Ovary (tissue), 9 donors: ENCODE results near the gene RABGAP1L. TPM values are rescaled to one million over a fixed set of nuclear protein-coding genes. Genes with fewer than 3 reads are reported as not detected.

ENCODE experiments used
- DNase-seq, 5 donors: peaks; one replicate each; pipeline ENCODE4 v3.0.0-alpha.2; 2019 to 2020
- H3K27ac ChIP-seq, 2 donors: fragments of 200-600 bp; one replicate each; pipeline versions ENCODE4 v1.5.1 to v1.8.0; 2019 to 2022
- H3K27me3 ChIP-seq: fragments of 200-600 bp; one replicate; pipeline ENCODE4 v1.8.0; 2022
- H3K36me3 ChIP-seq: fragments of 200-600 bp; sonication (generic); one replicate; pipeline ENCODE4 v1.5.1; 2019
- H3K4me1 ChIP-seq: one replicate; pipeline ENCODE4 v1.8.1; 2013; ENCODE audit warnings: mild to moderate bottlenecking, moderate library complexity; ENCODE audit not compliant: insufficient read depth
- H3K4me3 ChIP-seq: fragments of 200-600 bp; sonication (generic); one replicate; pipeline ENCODE4 v1.5.1; 2017
- H3K9me3 ChIP-seq, 2 donors: fragments of 200-600 bp in 1 of 2; sonication (generic) in 1 of 2; one replicate each; pipeline versions ENCODE4 v1.5.1 to v1.8.1; 2013 to 2019; ENCODE audit warnings: mild to moderate bottlenecking in 1 of 2, moderate library complexity in 1 of 2
- EP300 ChIP-seq: sonication (generic); formaldehyde crosslinking; IDR thresholded peaks from one replicate; pipeline ENCODE4 v1.6.1; 2017; ENCODE audit warnings: antibody characterized with exemption
- POLR2A ChIP-seq: fragments of 450-650 bp; IDR thresholded peaks from one replicate; pipeline ENCODE4 v1.6.1; 2017; ENCODE audit warnings: antibody characterized with exemption, mild to moderate bottlenecking, moderate library complexity
- WGBS, 3 donors: extraction: QIAGEN DNeasy Blood & Tissue Kit in 1 of 3; methylation state at CpG; one replicate each; pipeline versions ENCODE4 v1.1.5 to v1.1.7; 2013 to 2017; 5-methylcytosine and 5-hydroxymethylcytosine counted together
- intact Hi-C, 4 donors: fragments of 100-400 bp; cut with DNase I; formaldehyde crosslinking; loops; one replicate each; pipeline versions ENCODE4 v1.11.0 to v1.15.1; 2022 to 2023
- polyA plus RNA-seq, 2 donors: library from polyadenylated mRNA; stranded (reverse); fragments of 200-250 nt in 1 of 2; fragments of 350-450 nt in 1 of 2; fragmentation: Illumina TruSeq in 1 of 2; extraction: RNeasy Lipid Tissue Mini Kit (QIAGEN cat#74804) in 1 of 2; gene quantifications; one replicate each; pipeline ENCODE4 v1.2.3, GENCODE V29; 2013 to 2014
- total RNA-seq, 7 donors: library from RNA; depleted of rRNA in 2 of 7; stranded (reverse); fragments of >200 nt in 2 of 7; fragmentation: NEBNext Ultra II Directional in 3 of 7; extraction: Animal tissue kit (Norgen Biotek cat#: 25700) in 3 of 7; gene quantifications; one replicate each; pipeline versions ENCODE4 v1.1.0 to v1.2.4, GENCODE V29; 2016 to 2023
- TF ChIP-seq, protein P1 (sequence below), 3 donors: fragments of 450-650 bp in 2 of 3; fragments of 200-600 bp in 1 of 3; IDR thresholded peaks; one replicate each; pipeline versions ENCODE4 v1.5.1 to v1.8.0; 2016 to 2022; ENCODE audit warnings: antibody characterized with exemption in 3 of 3, mild to moderate bottlenecking in 1 of 3
- donor health status: DM: no; HTN: no; CAD: no; lungs with moderate emphysema.
- donor health status: DM: no; HTN: no; CAD: no.
- donor health status: Bipolar disorder and iron deficiency.
- donor health status: DM: yes; HTN: yes; CAD: no.
- donor health status: DM: no; HTN: no; CAD: no.
- donor health status: DM: yes; HTN: yes; CAD: no.

Gene RABGAP1L
- total and polyA plus RNA-seq, 9 donors: 17.1 to 56.5 (median 43.6) TPM

DNA sequence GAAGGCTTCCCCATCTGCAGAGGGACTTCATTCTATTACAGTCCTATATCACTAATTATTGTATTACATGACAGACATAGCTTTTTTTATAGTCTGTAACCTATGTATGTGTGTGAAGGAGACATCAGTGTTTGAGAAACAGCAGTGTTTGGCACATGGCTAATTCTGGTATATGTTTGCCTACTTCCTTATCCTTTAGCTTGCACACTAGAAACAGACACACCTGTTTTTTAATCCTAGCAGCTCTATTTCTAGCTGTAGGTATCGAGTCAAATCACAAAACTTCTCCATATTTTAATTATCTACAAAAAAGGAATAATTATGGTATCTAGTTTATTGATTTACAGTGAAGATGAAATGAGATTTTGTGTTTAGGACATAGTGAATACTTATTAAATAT is 711.0 kb downstream of the RABGAP1L start:
- Histone ChIP-seq H3K4me3 (no peak overlapping the region), H3K36me3 (no peaks in the 10 kb centered on the region), H3K4me1 (no peaks in the 10 kb centered on the region), H3K27me3 (no peaks in the 10 kb centered on the region), H3K27ac (no peak overlapping the region), H3K9me3 (no peaks in the 10 kb centered on the region)
- intact Hi-C loops: no loop called here
- WGBS, 3 donors: 93 to 100% (median 93%) methylated on average over 1 of the region's 1 CpG
- no peak for DNase-seq
- TF ChIP-seq POLR2A (no peak), EP300 (no peak)
- TF ChIP-seq, protein P1, sequence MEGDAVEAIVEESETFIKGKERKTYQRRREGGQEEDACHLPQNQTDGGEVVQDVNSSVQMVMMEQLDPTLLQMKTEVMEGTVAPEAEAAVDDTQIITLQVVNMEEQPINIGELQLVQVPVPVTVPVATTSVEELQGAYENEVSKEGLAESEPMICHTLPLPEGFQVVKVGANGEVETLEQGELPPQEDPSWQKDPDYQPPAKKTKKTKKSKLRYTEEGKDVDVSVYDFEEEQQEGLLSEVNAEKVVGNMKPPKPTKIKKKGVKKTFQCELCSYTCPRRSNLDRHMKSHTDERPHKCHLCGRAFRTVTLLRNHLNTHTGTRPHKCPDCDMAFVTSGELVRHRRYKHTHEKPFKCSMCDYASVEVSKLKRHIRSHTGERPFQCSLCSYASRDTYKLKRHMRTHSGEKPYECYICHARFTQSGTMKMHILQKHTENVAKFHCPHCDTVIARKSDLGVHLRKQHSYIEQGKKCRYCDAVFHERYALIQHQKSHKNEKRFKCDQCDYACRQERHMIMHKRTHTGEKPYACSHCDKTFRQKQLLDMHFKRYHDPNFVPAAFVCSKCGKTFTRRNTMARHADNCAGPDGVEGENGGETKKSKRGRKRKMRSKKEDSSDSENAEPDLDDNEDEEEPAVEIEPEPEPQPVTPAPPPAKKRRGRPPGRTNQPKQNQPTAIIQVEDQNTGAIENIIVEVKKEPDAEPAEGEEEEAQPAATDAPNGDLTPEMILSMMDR (IDR thresholded peaks at IDR 0.05): no peak

DNA sequence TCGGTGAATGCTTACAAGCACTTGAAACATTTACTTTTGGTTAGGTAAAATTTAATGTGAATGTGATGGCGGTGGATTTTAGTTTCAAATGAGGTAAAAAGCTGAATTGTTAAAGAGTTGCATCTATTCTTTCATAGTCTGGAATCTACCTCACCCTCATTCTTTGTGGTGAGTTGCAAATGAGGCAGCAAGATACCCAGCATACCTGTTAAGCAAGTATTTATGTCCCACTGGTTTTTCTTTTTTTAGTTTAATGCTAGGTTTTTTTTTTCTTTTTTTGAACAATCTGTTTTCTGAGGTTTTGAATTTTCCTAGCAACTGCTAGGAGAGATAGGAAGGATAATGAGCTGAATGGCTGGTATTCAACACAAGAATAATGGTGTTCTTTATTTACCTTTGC is 712.6 kb downstream of the RABGAP1L start:
- WGBS, 3 donors: 67 to 80% (median 77%) methylated on average over 2 of the region's 2 CpGs
- TF ChIP-seq POLR2A (no peak), EP300 (no peak)
- TF ChIP-seq, protein P1 (IDR thresholded peaks at IDR 0.05): no peak
- no peaks in the 10 kb centered on the region for H3K27me3 ChIP-seq

DNA sequence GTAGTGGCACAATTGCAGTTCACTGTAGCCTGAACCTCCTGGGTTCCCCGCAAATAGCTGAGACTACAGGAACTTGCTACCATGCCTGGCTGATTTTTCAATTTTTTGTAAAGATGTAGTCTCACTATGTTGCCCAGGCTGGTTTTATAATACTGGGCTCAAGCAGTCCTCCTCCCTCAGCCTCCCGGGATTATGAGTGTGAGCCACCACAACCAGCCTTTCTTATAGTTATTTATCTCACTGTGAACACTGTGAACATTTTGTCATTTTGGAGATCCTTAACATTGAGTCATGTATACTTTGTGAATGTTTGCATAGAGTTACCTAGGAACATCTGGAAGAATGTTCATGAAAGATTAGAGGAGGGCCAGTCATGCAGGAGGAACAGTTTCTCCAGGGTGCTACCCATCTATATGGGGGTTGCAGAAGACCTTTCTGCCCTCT is 713.3 kb downstream of the RABGAP1L start:
- Histone ChIP-seq H3K4me3 (no peak overlapping the region), H3K36me3 (no peaks in the 10 kb centered on the region), H3K27ac (no peak overlapping the region), H3K27me3 (no peaks in the 10 kb centered on the region), H3K9me3 (no peaks in the 10 kb centered on the region), H3K4me1 (peaks cover 3% of the 10 kb centered on the region)
- 97 to 99% (median 97%) methylated on average over 2 of the region's 2 CpGs for WGBS, 3 donors
- TF ChIP-seq EP300: no peak
- TF ChIP-seq POLR2A: no peak
- TF ChIP-seq, protein P1 (IDR thresholded peaks at IDR 0.05): no peak
- intact Hi-C loops: no loop called here
- DNase-seq: no peak

More for the DNA sequence above, 712.6 kb downstream of the RABGAP1L start:
- Histone ChIP-seq H3K4me1 (no peaks in the 10 kb centered on the region), H3K9me3 (no peaks in the 10 kb centered on the region), H3K36me3 (no peaks in the 10 kb centered on the region), H3K4me3 (no peak overlapping the region), H3K27ac (no peak overlapping the region)
- intact Hi-C loops: no loop called here
- DNase-seq: no peak

DNA sequence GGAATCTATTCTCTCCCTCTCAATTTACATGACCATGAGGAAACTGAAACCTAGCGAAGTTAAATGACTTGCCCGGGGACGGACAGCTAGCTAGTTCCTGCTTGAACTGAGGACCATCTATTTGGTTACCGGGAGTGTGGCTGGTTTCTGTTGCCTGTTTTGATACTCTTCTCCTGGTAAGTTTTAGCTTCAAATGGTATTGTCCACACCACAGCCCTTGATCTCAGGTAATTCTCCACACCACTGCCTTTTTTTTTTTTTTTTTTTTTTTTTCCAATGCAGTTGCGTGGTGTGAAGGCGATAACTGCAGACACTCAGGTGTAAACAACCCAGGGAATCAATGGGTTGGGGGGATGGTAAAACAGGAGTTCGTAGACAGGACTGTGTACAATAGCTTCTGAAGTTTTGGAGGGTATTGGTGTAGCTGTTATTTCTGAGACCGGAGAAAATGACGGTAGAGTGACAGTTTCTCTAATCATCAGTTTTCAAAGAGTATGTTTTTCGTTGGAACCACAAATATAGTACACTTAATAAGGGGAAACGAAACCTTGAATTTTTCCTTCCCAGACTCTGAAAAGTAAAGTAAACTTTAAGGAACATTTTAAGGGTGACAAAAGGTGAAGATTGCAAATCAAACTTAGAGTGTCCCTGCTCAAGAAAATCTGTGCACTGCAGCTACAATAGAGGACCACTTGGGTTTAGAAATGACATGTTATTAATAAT is 715.2 kb downstream of the RABGAP1L start:
- Histone ChIP-seq H3K27ac (no peak overlapping the region), H3K27me3 (no peaks in the 10 kb centered on the region), H3K4me1 (peaks cover 3% of the 10 kb centered on the region), H3K4me3 (no peak overlapping the region), H3K36me3 (no peaks in the 10 kb centered on the region), H3K9me3 (no peaks in the 10 kb centered on the region)
- 59 to 65% (median 62%) methylated on average over 11 of the region's 11 CpGs for WGBS, 3 donors
- intact Hi-C loops: no loop called here
- no peak for TF ChIP-seq POLR2A
- TF ChIP-seq, protein P1 (IDR thresholded peaks at IDR 0.05): no peak
- no peak for TF ChIP-seq EP300
- DNase-seq: no peak
